Caco-2 (cell line): ENCODE results near the gene TPRG1. TPM values are rescaled to one million over a fixed set of nuclear protein-coding genes. Genes with fewer than 3 reads are reported as not detected.
A peak's percentile ranks its signal among the peaks of the same experiment; 100 is the strongest.

Experiments used
- BruUV-seq: library from RNA; stranded (reverse); fragments of 400-500 nt; replicated peaks from 2 replicates; lab custom pipeline; 2021; lab: Mats Ljungman, UMichigan
- CTCF ChIA-PET: fragments of 300-600 bp; sonication (Branson Sonifier 250); formaldehyde crosslinking; loops from one replicate; lab custom pipeline; 2022; ENCODE audit warnings: antibody characterized with exemption; lab: Charles Lee
- POLR2A ChIA-PET: fragments of 300-600 bp; sonication (Branson Sonifier 250); formaldehyde crosslinking; loops from one replicate; lab custom pipeline; 2022; ENCODE audit warnings: antibody characterized with exemption; lab: Charles Lee
- DNase-seq, 2 experiments: peaks; one replicate each; pipeline versions ENCODE4 v3.0.0 to v3.0.0-alpha.2; 2020 to 2022
- H3K27me3 ChIP-seq: replicated peaks from 2 replicates; pipeline ENCODE4 v1.6.0; 2011; ENCODE audit warnings: low read length; ENCODE audit not compliant: control insufficient read depth, insufficient read depth
- H3K36me3 ChIP-seq: 2 replicates; pipeline ENCODE4 v1.5.1; 2011; ENCODE audit warnings: low read length; ENCODE audit not compliant: control insufficient read depth, insufficient read depth
- H3K4me1 ChIP-seq: fragments of 250-450 bp; sonication (Bioruptor Pico); 2 replicates; pipeline ENCODE4 v1.5.1; 2020; ENCODE audit warnings: mild to moderate bottlenecking
- H3K4me3 ChIP-seq: 2 replicates; pipeline ENCODE4 v1.5.1; 2011; ENCODE audit warnings: low read depth, mild to moderate bottlenecking, control low read depth, low read length
- H3K9me3 ChIP-seq: fragments of 250-450 bp; sonication (Bioruptor Pico); 2 replicates; pipeline ENCODE4 v1.5.1; 2020; ENCODE audit warnings: mild to moderate bottlenecking, moderate library complexity
- H3K27ac Mint-ChIP-seq: one replicate; pipeline ENCODE4 v1.8.0; 2022; ENCODE audit warnings: mixed read lengths; ENCODE audit not compliant: unreplicated experiment
- H3K27me3 Mint-ChIP-seq: one replicate; pipeline ENCODE4 v1.8.0; 2022; ENCODE audit warnings: mixed read lengths; ENCODE audit not compliant: insufficient read depth, unreplicated experiment
- H3K36me3 Mint-ChIP-seq: one replicate; pipeline ENCODE4 v1.8.0; 2022; ENCODE audit warnings: mild to moderate bottlenecking, mixed read lengths; ENCODE audit not compliant: insufficient read depth, unreplicated experiment
- H3K4me1 Mint-ChIP-seq: one replicate; pipeline ENCODE4 v1.8.0; 2022; ENCODE audit warnings: low read depth, mixed read lengths; ENCODE audit not compliant: unreplicated experiment
- H3K4me3 Mint-ChIP-seq: one replicate; pipeline ENCODE4 v1.8.0; 2022; ENCODE audit warnings: mild to moderate bottlenecking, moderate library complexity, mixed read lengths; ENCODE audit not compliant: unreplicated experiment
- H3K9me3 Mint-ChIP-seq: one replicate; pipeline ENCODE4 v1.8.0; 2022; ENCODE audit warnings: mixed read lengths; ENCODE audit not compliant: unreplicated experiment
- intact Hi-C: fragments of 100-400 bp; cut with micrococcal nuclease; formaldehyde crosslinking; loops from one replicate; pipeline ENCODE4 v1.10.0; 2022; ENCODE audit not compliant: unreplicated experiment
- total RNA-seq: library from RNA; stranded (reverse); gene quantifications from 2 replicates; pipeline ENCODE4 v1.2.3, GENCODE V29; 2022
- TF ChIP-seq, protein P1 (sequence below), 2 experiments: fragments of 200-600 bp in 1 of 2; IDR thresholded peaks; 1 replicate in 1 of 2; 2 replicates in 1 of 2; pipeline versions ENCODE4 v1.5.1 to v1.8.0; 2011 to 2022; ENCODE audit warnings: antibody characterized with exemption in 1 of 2, control low read depth in 1 of 2, inconsistent platforms in 1 of 2, low read depth in 1 of 2, low read length in 1 of 2, mild to moderate bottlenecking in 1 of 2, moderate library complexity in 1 of 2; ENCODE audit not compliant: insufficient read depth in 1 of 2, severe bottlenecking in 1 of 2, unreplicated experiment in 1 of 2

Gene TPRG1
- total RNA-seq, 1 experiment from 2014 or later, result 1.5 TPM

- TF ChIP-seq, protein P1, sequence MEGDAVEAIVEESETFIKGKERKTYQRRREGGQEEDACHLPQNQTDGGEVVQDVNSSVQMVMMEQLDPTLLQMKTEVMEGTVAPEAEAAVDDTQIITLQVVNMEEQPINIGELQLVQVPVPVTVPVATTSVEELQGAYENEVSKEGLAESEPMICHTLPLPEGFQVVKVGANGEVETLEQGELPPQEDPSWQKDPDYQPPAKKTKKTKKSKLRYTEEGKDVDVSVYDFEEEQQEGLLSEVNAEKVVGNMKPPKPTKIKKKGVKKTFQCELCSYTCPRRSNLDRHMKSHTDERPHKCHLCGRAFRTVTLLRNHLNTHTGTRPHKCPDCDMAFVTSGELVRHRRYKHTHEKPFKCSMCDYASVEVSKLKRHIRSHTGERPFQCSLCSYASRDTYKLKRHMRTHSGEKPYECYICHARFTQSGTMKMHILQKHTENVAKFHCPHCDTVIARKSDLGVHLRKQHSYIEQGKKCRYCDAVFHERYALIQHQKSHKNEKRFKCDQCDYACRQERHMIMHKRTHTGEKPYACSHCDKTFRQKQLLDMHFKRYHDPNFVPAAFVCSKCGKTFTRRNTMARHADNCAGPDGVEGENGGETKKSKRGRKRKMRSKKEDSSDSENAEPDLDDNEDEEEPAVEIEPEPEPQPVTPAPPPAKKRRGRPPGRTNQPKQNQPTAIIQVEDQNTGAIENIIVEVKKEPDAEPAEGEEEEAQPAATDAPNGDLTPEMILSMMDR (IDR thresholded peaks at IDR 0.05; ENCODE audit: insufficient read depth in 1 of 2, low read depth in 1 of 2, low read length in 1 of 2, severe bottlenecking in 1 of 2, unreplicated experiment in 1 of 2), result no peak
- Histone ChIP-seq H3K36me3 (no peaks in the 10 kb centered on the region), H3K4me1 (peaks cover 8% of the 10 kb centered on the region; the same call in 1 of the 2 replicates), H3K9me3 (no peaks in the 10 kb centered on the region), H3K27me3 (no peaks in the 10 kb centered on the region), H3K4me3 (no peak overlapping the region)
- ChIA-PET CTCF (no interaction called here), POLR2A (interaction anchor here (0.6 kb wide), 1 partner anchor 81 kb away, joined by 3 read pairs; no protein-coding TSS in a partner anchor)
- no peak for DNase-seq
- H3K27ac Mint-ChIP-seq, result no peak overlapping the region
- intact Hi-C loops, result no loop called here
- BruUV-seq, result no TSS peak
- no peaks in the 10 kb centered on the region for H3K36me3 Mint-ChIP-seq
- H3K4me1 Mint-ChIP-seq, result peaks cover 16% of the 10 kb centered on the region
- H3K27me3 Mint-ChIP-seq, result no peaks in the 10 kb centered on the region
- H3K9me3 Mint-ChIP-seq, result no peaks in the 10 kb centered on the region
- H3K4me3 Mint-ChIP-seq, result no peak overlapping the region
Measured at GRCh38 chr3:189229196-189229828, 57.5 kb downstream of the TPRG1 start.

- Histone ChIP-seq H3K36me3 (no peaks in the 10 kb centered on the region), H3K27me3 (no peaks in the 10 kb centered on the region), H3K4me3 (no peak overlapping the region), H3K9me3 (no peaks in the 10 kb centered on the region), H3K4me1 (peaks cover 8% of the 10 kb centered on the region; the same call in 1 of the 2 replicates)
- H3K36me3 Mint-ChIP-seq, result no peaks in the 10 kb centered on the region
- TF ChIP-seq, protein P1 (IDR thresholded peaks at IDR 0.05; ENCODE audit: insufficient read depth in 1 of 2, low read depth in 1 of 2, low read length in 1 of 2, severe bottlenecking in 1 of 2, unreplicated experiment in 1 of 2), result no peak
- no peaks in the 10 kb centered on the region for H3K9me3 Mint-ChIP-seq
- CTCF ChIA-PET, result interaction anchor here (0.7 to 1.5 kb wide), 5 partner anchors 17 to 1492 kb away, joined by 3 to 4 read pairs (median 4); no protein-coding TSS in a partner anchor
- H3K4me1 Mint-ChIP-seq, result peaks cover 14% of the 10 kb centered on the region
- no peaks in the 10 kb centered on the region for H3K27me3 Mint-ChIP-seq
- POLR2A ChIA-PET, result interaction anchor here (0.7 kb wide), 1 partner anchor 689 kb away, joined by 3 read pairs; no protein-coding TSS in a partner anchor
- no peak overlapping the region for H3K27ac Mint-ChIP-seq
- BruUV-seq, result no TSS peak
- no peak overlapping the region for H3K4me3 Mint-ChIP-seq
- intact Hi-C loops, result loop anchor here (1.0 to 5.0 kb wide), 5 partner anchors 44 to 1490 kb away; no protein-coding TSS in a partner anchor
- DNase-seq, result no peak
Measured at GRCh38 chr3:189232790-189233189, 61.0 kb downstream of the TPRG1 start.

GRCh38 chr3:189233225-189233858, 61.6 kb downstream of the TPRG1 start:
- H3K4me3 Mint-ChIP-seq, result no peak overlapping the region
- Histone ChIP-seq H3K4me3 (no peak overlapping the region), H3K27me3 (no peaks in the 10 kb centered on the region), H3K9me3 (no peaks in the 10 kb centered on the region), H3K4me1 (peaks cover 8% of the 10 kb centered on the region; the same call in 1 of the 2 replicates), H3K36me3 (no peaks in the 10 kb centered on the region)
- H3K36me3 Mint-ChIP-seq, result no peaks in the 10 kb centered on the region
- ChIA-PET POLR2A (interaction anchor here (0.7 kb wide), 1 partner anchor 690 kb away, joined by 3 read pairs; no protein-coding TSS in a partner anchor), CTCF (interaction anchor here (0.7 to 1.5 kb wide), 5 partner anchors 17 to 1493 kb away, joined by 3 to 4 read pairs (median 4); no protein-coding TSS in a partner anchor)
- TF ChIP-seq, protein P1 (IDR thresholded peaks at IDR 0.05; ENCODE audit: insufficient read depth in 1 of 2, low read depth in 1 of 2, low read length in 1 of 2, severe bottlenecking in 1 of 2, unreplicated experiment in 1 of 2), result peak; percentile 79 to 81
- peak; percentile 68 to 70 for DNase-seq
- no peak overlapping the region for H3K27ac Mint-ChIP-seq
- intact Hi-C loops, result loop anchor here (1.0 to 5.0 kb wide), 5 partner anchors 45 to 1491 kb away; no protein-coding TSS in a partner anchor
- no TSS peak for BruUV-seq
- peaks cover 14% of the 10 kb centered on the region for H3K4me1 Mint-ChIP-seq
- H3K27me3 Mint-ChIP-seq, result no peaks in the 10 kb centered on the region
- H3K9me3 Mint-ChIP-seq, result no peaks in the 10 kb centered on the region
